Measurements from ENCODE around the gene ECPAS.
"Not testable (repeated sequence)": the region's sequence is repeated elsewhere in the genome, so short reads cannot be mapped to it uniquely, and the experiment has no call there.

ECPAS gene

GRCh38 chr9:111412280-111412679 lies 71.9 kb downstream of the ECPAS start:
- no peak for DNase-seq

GRCh38 chr9:111411266-111411665 lies 72.9 kb downstream of the ECPAS start:
- DNase-seq = no peak

GRCh38 chr9:111407813-111408212 lies 76.4 kb downstream of the ECPAS start:
- DNase-seq = no peak

GRCh38 chr9:111405701-111406100 lies 78.5 kb downstream of the ECPAS start:
- DNase-seq = no peak

GRCh38 chr9:111401486-111401885 lies 82.7 kb downstream of the ECPAS start:
- not testable (repeated sequence) for DNase-seq

- DNase-seq = no peak
Measured at GRCh38 chr9:111400564-111400898, 83.7 kb downstream of the ECPAS start.

GRCh38 chr9:111399772-111400563 lies 84.2 kb downstream of the ECPAS start:
- no peak for DNase-seq

GRCh38 chr9:111399211-111399739 lies 84.9 kb downstream of the ECPAS start:
- DNase-seq = no peak

- DNase-seq = no peak
Measured at GRCh38 chr9:111393971-111394370, 90.2 kb downstream of the ECPAS start.

- no peak for DNase-seq
Measured at GRCh38 chr9:111389406-111389805, 94.8 kb downstream of the ECPAS start.

GRCh38 chr9:111386386-111386785 lies 97.8 kb downstream of the ECPAS start:
- no peak for DNase-seq

GRCh38 chr9:111381006-111381405 lies 103.2 kb downstream of the ECPAS start:
- DNase-seq = no peak

- DNase-seq = no peak
Measured at GRCh38 chr9:111375817-111376564, 108.2 kb downstream of the ECPAS start.

GRCh38 chr9:111375062-111375461 lies 109.1 kb downstream of the ECPAS start:
- DNase-seq = no peak

GRCh38 chr9:111372297-111372696 lies 111.9 kb downstream of the ECPAS start:
- DNase-seq = no peak

- no peak for DNase-seq
Measured at GRCh38 chr9:111366978-111367377, 117.2 kb downstream of the ECPAS start.

- no peak for DNase-seq
Measured at GRCh38 chr9:111362526-111362925, 121.7 kb downstream of the ECPAS start.

GRCh38 chr9:111360881-111361280 lies 123.3 kb downstream of the ECPAS start:
- DNase-seq = no peak

- peak; percentile 54 for DNase-seq
Measured at GRCh38 chr9:111356481-111357244, 127.5 kb downstream of the ECPAS start.

- no peak for DNase-seq
Measured at GRCh38 chr9:111352545-111352944, 131.6 kb downstream of the ECPAS start.

GRCh38 chr9:111350556-111350955 lies 133.6 kb downstream of the ECPAS start:
- no peak for DNase-seq

GRCh38 chr9:111349766-111350165 lies 134.4 kb downstream of the ECPAS start:
- no peak for DNase-seq

- DNase-seq = no peak
Measured at GRCh38 chr9:111348821-111349271, 135.3 kb downstream of the ECPAS start.

All from right forelimb (tissue), 1 donor.